ENCODE results near the gene HMGCL.

The HMGCL gene

GRCh38 chr1:23772854-23773242, 52.4 kb downstream of the HMGCL start:
- DNase-seq = no peak

GRCh38 chr1:23772049-23772853, 53.0 kb downstream of the HMGCL start:
- DNase-seq = peak; percentile 77

GRCh38 chr1:23768733-23769132, 56.5 kb downstream of the HMGCL start:
- DNase-seq = no peak

GRCh38 chr1:23763041-23763577, 62.1 kb downstream of the HMGCL start:
- DNase-seq = no peak

- DNase-seq = no peak
These were observed 66.0 kb downstream of the HMGCL start for GRCh38 chr1:23759277-23759676.

- DNase-seq = no peak
These were observed 67.4 kb downstream of the HMGCL start for GRCh38 chr1:23757812-23758211.

GRCh38 chr1:23756676-23757075, 68.6 kb downstream of the HMGCL start:
- no peak for DNase-seq

- no peak for DNase-seq
These were observed 72.3 kb downstream of the HMGCL start for GRCh38 chr1:23752909-23753308.
